SK-N-SH (cell line): ENCODE results near the gene FAM168A. TPM values are rescaled to one million over a fixed set of nuclear protein-coding genes. Genes with fewer than 3 reads are reported as not detected.

Experiments
- CTCF ChIA-PET: fragments of 300-600, 350-600 bp; formaldehyde crosslinking; extraction: SDS; loops from one replicate; lab custom pipeline; 2021; lab: Yijun Ruan, JAX
- POLR2A ChIA-PET: fragments of 350-600 bp; sonication (Branson Sonifier 250); formaldehyde crosslinking; extraction: SDS; loops from one replicate; lab custom pipeline; 2020; ENCODE audit warnings: antibody characterized with exemption, inconsistent platforms; lab: Yijun Ruan, JAX
- DNase-seq: peaks from one replicate; pipeline ENCODE4 v3.0.0; 2012
- H2AFZ ChIP-seq: fragments of 200-600 bp; sonication (generic); 2 replicates; pipeline ENCODE4 v1.8.1; 2016; ENCODE audit warnings: antibody characterized with exemption, mild to moderate bottlenecking, low read depth
- H3F3A ChIP-seq: fragments of 200-600 bp; sonication (generic); replicated peaks from 2 replicates; pipeline ENCODE3; 2016; ENCODE audit warnings: antibody characterized with exemption, mild to moderate bottlenecking; ENCODE audit not compliant: insufficient read depth
- H3K27ac ChIP-seq, 2 experiments: fragments of 200-500 bp in 1 of 2; fragments of 200-600 bp in 1 of 2; sonication (Bioruptor generic) in 1 of 2; sonication (generic), shearing (Covaris generic) in 1 of 2; 2 replicates each; pipeline versions ENCODE4 v1.5.1 to v1.6.1; 2014 to 2016; ENCODE audit warnings: low read depth in 2 of 2, inconsistent platforms in 1 of 2, low read length in 1 of 2, mild to moderate bottlenecking in 1 of 2, mixed read lengths in 1 of 2
- H3K27me3 ChIP-seq: fragments of 200-600 bp; sonication (generic), shearing (Covaris generic); 2 replicates; pipeline ENCODE4 v1.6.1; 2016; ENCODE audit warnings: mixed run types; ENCODE audit not compliant: insufficient read depth
- H3K36me3 ChIP-seq, 2 experiments: fragments of 200-500 bp in 1 of 2; fragments of 200-600 bp in 1 of 2; sonication (Bioruptor generic) in 1 of 2; sonication (generic) in 1 of 2; replicated peaks in 1 of 2; 2 replicates each; pipeline versions ENCODE3 to v1.5.1; 2014 to 2016; ENCODE audit warnings: low read length in 1 of 2, mild to moderate bottlenecking in 1 of 2; ENCODE audit not compliant: insufficient read depth in 2 of 2, control insufficient read depth in 1 of 2
- H3K4me1 ChIP-seq, 2 experiments: fragments of 200-500 bp in 1 of 2; fragments of 200-600 bp in 1 of 2; sonication (Bioruptor generic) in 1 of 2; sonication (generic), shearing (Covaris generic) in 1 of 2; 2 replicates each; pipeline versions ENCODE4 v1.5.1 to v1.6.1; 2014 to 2016; ENCODE audit warnings: low read depth in 1 of 2, low read length in 1 of 2, mixed run types in 1 of 2; ENCODE audit not compliant: insufficient read depth in 2 of 2, control insufficient read depth in 1 of 2
- H3K4me2 ChIP-seq: fragments of 200-600 bp; sonication (generic), shearing (Covaris generic); 2 replicates; pipeline ENCODE4 v1.6.1; 2017; ENCODE audit warnings: mixed run types
- H3K4me3 ChIP-seq, 2 experiments: fragments of 200-500 bp in 1 of 2; fragments of 200-600 bp in 1 of 2; sonication (Bioruptor generic) in 1 of 2; sonication (generic), shearing (Covaris generic) in 1 of 2; 2 replicates each; pipeline versions ENCODE4 v1.5.1 to v1.8.1; 2014 to 2016; ENCODE audit warnings: low read depth in 2 of 2, inconsistent platforms in 1 of 2, low read length in 1 of 2, mild to moderate bottlenecking in 1 of 2, mixed read lengths in 1 of 2, moderate library complexity in 1 of 2
- H3K79me2 ChIP-seq: fragments of 200-600 bp; sonication (generic); 2 replicates; pipeline ENCODE4 v1.8.1; 2017; ENCODE audit warnings: mild to moderate bottlenecking; ENCODE audit not compliant: insufficient read depth
- H3K9ac ChIP-seq: fragments of 200-600 bp; sonication (generic); 2 replicates; pipeline ENCODE4 v1.6.1; 2017; ENCODE audit warnings: mixed run types
- H3K9me2 ChIP-seq: fragments of 200-600 bp; sonication (generic); 2 replicates; pipeline ENCODE4 v1.6.1; 2017; ENCODE audit warnings: mixed run types
- H3K9me3 ChIP-seq: fragments of 200-600 bp; sonication (generic); 2 replicates; pipeline ENCODE4 v1.6.1; 2017; ENCODE audit warnings: mixed run types, mild to moderate bottlenecking, moderate library complexity
- H4K20me1 ChIP-seq: fragments of 200-600 bp; sonication (generic); 2 replicates; pipeline ENCODE4 v1.6.1; 2017; ENCODE audit warnings: mild to moderate bottlenecking, mixed run types; ENCODE audit not compliant: insufficient read depth
- CHD2 ChIP-seq: fragments of 150-350 bp; IDR thresholded peaks from 2 replicates; pipeline ENCODE4 v1.6.1; 2018; ENCODE audit warnings: low read length; ENCODE audit not compliant: partially characterized antibody
- ELF1 ChIP-seq: IDR thresholded peaks from 2 replicates; pipeline ENCODE4 v1.4.0; 2012
- EZH2phosphoT487 ChIP-seq: fragments of 200-600 bp; sonication (generic); IDR thresholded peaks from 2 replicates; pipeline ENCODE4 v1.6.1; 2017; ENCODE audit warnings: low read depth, mixed run types, mild to moderate bottlenecking, antibody characterized with exemption, moderate library complexity, borderline replicate concordance
- FOXJ3 ChIP-seq: sonication (generic); formaldehyde crosslinking; IDR thresholded peaks from 2 replicates; pipeline ENCODE4 v1.5.1; 2020; ENCODE audit warnings: mild to moderate bottlenecking, missing genetic modification reagents
- GABPA ChIP-seq: IDR thresholded peaks from 2 replicates; pipeline ENCODE4 v1.4.0; 2012; ENCODE audit warnings: low read depth, mild to moderate bottlenecking
- GATA2 ChIP-seq: sonication (generic); formaldehyde crosslinking; IDR thresholded peaks from 2 replicates; pipeline ENCODE4 v1.5.0; 2020; ENCODE audit warnings: mild to moderate bottlenecking, missing genetic modification reagents
- JUND ChIP-seq: IDR thresholded peaks from 2 replicates; pipeline ENCODE4 v1.4.0; 2012
- MEF2A ChIP-seq: IDR thresholded peaks from 2 replicates; pipeline ENCODE4 v1.4.0; 2012; ENCODE audit warnings: low read depth, borderline replicate concordance
- NFIC ChIP-seq: IDR thresholded peaks from 2 replicates; pipeline ENCODE4 v1.4.0; 2012; ENCODE audit warnings: borderline replicate concordance
- NRF1 ChIP-seq: IDR thresholded peaks from 2 replicates; pipeline ENCODE4 v1.6.1; 2012; ENCODE audit warnings: low read depth, mild to moderate bottlenecking, low read length
- RFX5 ChIP-seq: IDR thresholded peaks from 2 replicates; pipeline ENCODE4 v1.6.1; 2012; ENCODE audit warnings: mild to moderate bottlenecking, improper control_type of control experiment, low read length
- SMC3 ChIP-seq: IDR thresholded peaks from 2 replicates; pipeline ENCODE4 v1.6.1; 2012; ENCODE audit warnings: low read depth, low read length, improper control_type of control experiment
- TAF1 ChIP-seq: IDR thresholded peaks from 2 replicates; pipeline ENCODE4 v1.6.1; 2012; ENCODE audit warnings: low read depth, mild to moderate bottlenecking, low read length, moderate library complexity, borderline replicate concordance
- TCF12 ChIP-seq: IDR thresholded peaks from 2 replicates; pipeline ENCODE4 v1.4.0; 2012
- YY1 ChIP-seq: IDR thresholded peaks from 2 replicates; pipeline ENCODE4 v1.4.0; 2012; ENCODE audit warnings: low read depth, mild to moderate bottlenecking
- WGBS: methylation state at CpG from one replicate; pipeline ENCODE4 v1.1.6; 2017; ENCODE audit warnings: low lambda C conversion rate; 5-methylcytosine and 5-hydroxymethylcytosine counted together
- polyA plus RNA-seq, 3 experiments: library from polyadenylated mRNA; depleted of rRNA; stranded (reverse); fragments of >200 nt; gene quantifications; 2 replicates each; pipeline ENCODE4 v1.2.3, GENCODE V29; 2012
- TF ChIP-seq, protein P1 (sequence below): fragments of 200-600 bp; sonication (generic); IDR thresholded peaks from 2 replicates; pipeline ENCODE4 v1.6.1; 2017; ENCODE audit warnings: antibody characterized with exemption, mild to moderate bottlenecking, moderate library complexity
- TF ChIP-seq, protein P2 (sequence below): IDR thresholded peaks from 2 replicates; pipeline ENCODE4; 2012
- TF ChIP-seq, protein P3 (sequence below): IDR thresholded peaks from 2 replicates; pipeline ENCODE4 v1.6.1; 2012; ENCODE audit warnings: mild to moderate bottlenecking, low read depth, low read length, moderate library complexity

Gene FAM168A
- polyA plus RNA-seq, 1 of the 3 experiments (the other 2 are of a cell fraction) = 17.8 TPM

DNA sequence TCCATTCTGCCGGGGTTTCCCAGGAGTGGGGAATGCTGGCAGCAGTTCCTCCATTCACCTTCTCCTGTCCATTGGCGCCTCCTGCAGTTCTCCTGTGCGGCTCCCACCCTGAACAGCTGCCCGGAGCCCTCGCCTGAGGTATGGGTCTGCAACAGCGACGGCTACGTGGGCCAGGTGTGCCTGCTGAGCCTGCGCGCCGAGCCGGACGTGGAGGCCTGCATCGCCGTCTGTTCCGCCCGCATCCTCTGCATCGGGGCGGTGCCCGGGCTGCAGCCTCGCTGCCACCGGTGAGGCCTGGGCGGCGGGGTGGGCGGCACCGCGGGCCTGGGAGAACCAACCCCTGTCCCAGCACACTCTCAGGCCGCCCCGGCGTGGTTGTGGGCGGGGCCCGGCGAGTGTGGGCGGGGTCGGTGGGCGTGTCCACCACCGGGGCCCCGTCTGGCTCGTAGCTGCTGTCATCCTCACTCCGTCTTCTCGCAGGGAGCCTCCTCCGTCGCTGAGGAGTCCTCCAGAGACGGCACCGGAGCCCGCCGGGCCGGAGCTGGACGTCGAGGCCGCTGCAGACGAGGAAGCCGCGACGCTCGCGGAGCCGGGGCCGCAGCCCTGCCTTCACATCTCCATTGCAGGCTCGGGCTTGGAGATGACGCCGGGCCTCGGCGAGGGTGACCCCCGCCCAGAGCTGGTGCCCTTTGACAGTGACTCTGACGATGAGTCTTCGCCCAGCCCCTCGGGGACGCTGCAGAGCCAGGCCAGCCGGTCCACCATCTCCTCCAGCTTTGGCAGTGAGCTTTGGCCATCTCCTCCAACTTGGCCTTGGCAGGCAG lies 235.7 kb downstream of the FAM168A start:
- Histone ChIP-seq H2AFZ (no peak overlapping the region), H3K4me3 (no peak overlapping the region), H3K9me3 (no peaks in the 10 kb centered on the region), H3K9me2 (no peaks in the 10 kb centered on the region), H4K20me1 (no peaks in the 10 kb centered on the region), H3K36me3 (peaks cover 37 to 78% of the 10 kb centered on the region in 2 experiments), H3F3A (peaks cover 4% of the 10 kb centered on the region), H3K79me2 (no peaks in the 10 kb centered on the region), H3K4me1 (peaks cover 0 to 10% of the 10 kb centered on the region in 2 experiments; a peak in 1 of 4 replicates), H3K4me2 (no peak overlapping the region), H3K27ac (no peak overlapping the region), H3K27me3 (no peaks in the 10 kb centered on the region), H3K9ac (no peak overlapping the region)
- DNase-seq = peak; percentile 57
- CTCF ChIA-PET = interaction anchor here (0.7 to 22.4 kb wide), 9 partner anchors 7 to 924 kb away, joined by 3 to 313 read pairs (median 11); no protein-coding TSS in a partner anchor
- TF ChIP-seq, protein P1, sequence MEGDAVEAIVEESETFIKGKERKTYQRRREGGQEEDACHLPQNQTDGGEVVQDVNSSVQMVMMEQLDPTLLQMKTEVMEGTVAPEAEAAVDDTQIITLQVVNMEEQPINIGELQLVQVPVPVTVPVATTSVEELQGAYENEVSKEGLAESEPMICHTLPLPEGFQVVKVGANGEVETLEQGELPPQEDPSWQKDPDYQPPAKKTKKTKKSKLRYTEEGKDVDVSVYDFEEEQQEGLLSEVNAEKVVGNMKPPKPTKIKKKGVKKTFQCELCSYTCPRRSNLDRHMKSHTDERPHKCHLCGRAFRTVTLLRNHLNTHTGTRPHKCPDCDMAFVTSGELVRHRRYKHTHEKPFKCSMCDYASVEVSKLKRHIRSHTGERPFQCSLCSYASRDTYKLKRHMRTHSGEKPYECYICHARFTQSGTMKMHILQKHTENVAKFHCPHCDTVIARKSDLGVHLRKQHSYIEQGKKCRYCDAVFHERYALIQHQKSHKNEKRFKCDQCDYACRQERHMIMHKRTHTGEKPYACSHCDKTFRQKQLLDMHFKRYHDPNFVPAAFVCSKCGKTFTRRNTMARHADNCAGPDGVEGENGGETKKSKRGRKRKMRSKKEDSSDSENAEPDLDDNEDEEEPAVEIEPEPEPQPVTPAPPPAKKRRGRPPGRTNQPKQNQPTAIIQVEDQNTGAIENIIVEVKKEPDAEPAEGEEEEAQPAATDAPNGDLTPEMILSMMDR = no peak
- no peak for TF ChIP-seq CHD2
- no peak for TF ChIP-seq YY1
- TF ChIP-seq JUND = no peak
- no peak for TF ChIP-seq RFX5
- no peak for TF ChIP-seq TCF12
- TF ChIP-seq FOXJ3 = no peak
- no peak for TF ChIP-seq ELF1
- no peak for TF ChIP-seq SMC3
- TF ChIP-seq GATA2 (CRISPR knock-in tag) = no peak
- TF ChIP-seq MEF2A = no peak
- TF ChIP-seq TAF1 = no peak
- TF ChIP-seq NFIC = no peak
- TF ChIP-seq GABPA = no peak
- TF ChIP-seq, protein P2, sequence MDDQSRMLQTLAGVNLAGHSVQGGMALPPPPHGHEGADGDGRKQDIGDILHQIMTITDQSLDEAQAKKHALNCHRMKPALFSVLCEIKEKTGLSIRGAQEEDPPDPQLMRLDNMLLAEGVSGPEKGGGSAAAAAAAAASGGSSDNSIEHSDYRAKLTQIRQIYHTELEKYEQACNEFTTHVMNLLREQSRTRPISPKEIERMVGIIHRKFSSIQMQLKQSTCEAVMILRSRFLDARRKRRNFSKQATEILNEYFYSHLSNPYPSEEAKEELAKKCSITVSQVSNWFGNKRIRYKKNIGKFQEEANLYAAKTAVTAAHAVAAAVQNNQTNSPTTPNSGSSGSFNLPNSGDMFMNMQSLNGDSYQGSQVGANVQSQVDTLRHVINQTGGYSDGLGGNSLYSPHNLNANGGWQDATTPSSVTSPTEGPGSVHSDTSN = no peak
- TF ChIP-seq, protein P3, sequence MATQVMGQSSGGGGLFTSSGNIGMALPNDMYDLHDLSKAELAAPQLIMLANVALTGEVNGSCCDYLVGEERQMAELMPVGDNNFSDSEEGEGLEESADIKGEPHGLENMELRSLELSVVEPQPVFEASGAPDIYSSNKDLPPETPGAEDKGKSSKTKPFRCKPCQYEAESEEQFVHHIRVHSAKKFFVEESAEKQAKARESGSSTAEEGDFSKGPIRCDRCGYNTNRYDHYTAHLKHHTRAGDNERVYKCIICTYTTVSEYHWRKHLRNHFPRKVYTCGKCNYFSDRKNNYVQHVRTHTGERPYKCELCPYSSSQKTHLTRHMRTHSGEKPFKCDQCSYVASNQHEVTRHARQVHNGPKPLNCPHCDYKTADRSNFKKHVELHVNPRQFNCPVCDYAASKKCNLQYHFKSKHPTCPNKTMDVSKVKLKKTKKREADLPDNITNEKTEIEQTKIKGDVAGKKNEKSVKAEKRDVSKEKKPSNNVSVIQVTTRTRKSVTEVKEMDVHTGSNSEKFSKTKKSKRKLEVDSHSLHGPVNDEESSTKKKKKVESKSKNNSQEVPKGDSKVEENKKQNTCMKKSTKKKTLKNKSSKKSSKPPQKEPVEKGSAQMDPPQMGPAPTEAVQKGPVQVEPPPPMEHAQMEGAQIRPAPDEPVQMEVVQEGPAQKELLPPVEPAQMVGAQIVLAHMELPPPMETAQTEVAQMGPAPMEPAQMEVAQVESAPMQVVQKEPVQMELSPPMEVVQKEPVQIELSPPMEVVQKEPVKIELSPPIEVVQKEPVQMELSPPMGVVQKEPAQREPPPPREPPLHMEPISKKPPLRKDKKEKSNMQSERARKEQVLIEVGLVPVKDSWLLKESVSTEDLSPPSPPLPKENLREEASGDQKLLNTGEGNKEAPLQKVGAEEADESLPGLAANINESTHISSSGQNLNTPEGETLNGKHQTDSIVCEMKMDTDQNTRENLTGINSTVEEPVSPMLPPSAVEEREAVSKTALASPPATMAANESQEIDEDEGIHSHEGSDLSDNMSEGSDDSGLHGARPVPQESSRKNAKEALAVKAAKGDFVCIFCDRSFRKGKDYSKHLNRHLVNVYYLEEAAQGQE = no peak
- no peak for TF ChIP-seq NRF1
- no peak for TF ChIP-seq EZH2phosphoT487
- 92% methylated on average over 17 of the region's 70 CpGs for WGBS
- POLR2A ChIA-PET = no interaction called here
